H9 (cell line): ENCODE measurements around the gene MMP25. TPM values are rescaled to one million over a fixed set of nuclear protein-coding genes. Genes with fewer than 3 reads are reported as not detected.
A peak's percentile ranks its signal among the peaks of the same experiment; 100 is the strongest.

ENCODE experiments used
- DNase-seq: peaks from one replicate; pipeline ENCODE4 v3.0.0-alpha.2; 2017
- H2AFZ ChIP-seq: one replicate; pipeline ENCODE4 v1.6.1; 2013; ENCODE audit warnings: mild to moderate bottlenecking, low read length, control low read depth, moderate library complexity
- H2AK5ac ChIP-seq: 2 replicates; pipeline ENCODE4 v1.6.1; 2013; ENCODE audit warnings: low read length, control low read depth, mixed read lengths; ENCODE audit not compliant: insufficient read length
- H2BK120ac ChIP-seq: one replicate; pipeline ENCODE4 v1.6.1; 2013; ENCODE audit warnings: low read depth, mild to moderate bottlenecking, low read length, control low read depth, inconsistent platforms; ENCODE audit not compliant: poor library complexity, severe bottlenecking
- H2BK12ac ChIP-seq: 2 replicates; pipeline ENCODE4 v1.6.1; 2013; ENCODE audit warnings: low read length, control low read depth, mixed read lengths, low read depth; ENCODE audit not compliant: insufficient read length
- H2BK15ac ChIP-seq: 2 replicates; pipeline ENCODE4 v1.6.1; 2013; ENCODE audit warnings: low read depth, low read length, control low read depth
- H2BK20ac ChIP-seq: one replicate; pipeline ENCODE4 v1.6.1; 2013; ENCODE audit warnings: low read depth, mild to moderate bottlenecking, low read length, control low read depth, inconsistent platforms; ENCODE audit not compliant: poor library complexity, severe bottlenecking
- H2BK5ac ChIP-seq: 2 replicates; pipeline ENCODE4 v1.6.1; 2013; ENCODE audit warnings: low read length, control low read depth, mixed read lengths; ENCODE audit not compliant: insufficient read length
- H3K14ac ChIP-seq: 2 replicates; pipeline ENCODE4 v1.6.1; 2013; ENCODE audit warnings: low read length, control low read depth; ENCODE audit not compliant: insufficient read depth
- H3K18ac ChIP-seq: 2 replicates; pipeline ENCODE4 v1.6.1; 2013; ENCODE audit warnings: low read depth, mild to moderate bottlenecking, mixed read lengths, low read length, control low read depth; ENCODE audit not compliant: insufficient read length
- H3K23ac ChIP-seq: 2 replicates; pipeline ENCODE4 v1.6.1; 2013; ENCODE audit warnings: low read length, control low read depth, mixed read lengths, low read depth; ENCODE audit not compliant: insufficient read length
- H3K23me2 ChIP-seq: 2 replicates; pipeline ENCODE4 v1.6.1; 2013; ENCODE audit warnings: low read depth, mild to moderate bottlenecking, mixed read lengths, low read length, control low read depth; ENCODE audit not compliant: insufficient read length, poor library complexity, severe bottlenecking
- H3K27ac ChIP-seq: 2 replicates; pipeline ENCODE4 v1.5.1; 2013; ENCODE audit warnings: low read length, control low read depth, mixed read lengths, low read depth; ENCODE audit not compliant: insufficient read length
- H3K27me3 ChIP-seq: 2 replicates; pipeline ENCODE4 v1.6.1; 2013; ENCODE audit warnings: low read length, control low read depth, inconsistent platforms; ENCODE audit not compliant: insufficient read depth
- H3K4ac ChIP-seq: 2 replicates; pipeline ENCODE4 v1.6.1; 2013; ENCODE audit warnings: low read depth, mild to moderate bottlenecking, control low read depth, inconsistent platforms, low read length, moderate library complexity
- H3K4me1 ChIP-seq: 2 replicates; pipeline ENCODE4 v1.6.1; 2013; ENCODE audit warnings: low read length, control low read depth, inconsistent platforms; ENCODE audit not compliant: insufficient read depth
- H3K4me2 ChIP-seq: 2 replicates; pipeline ENCODE4 v1.6.1; 2013; ENCODE audit warnings: low read length, control low read depth, mixed read lengths; ENCODE audit not compliant: insufficient read length, insufficient read depth
- H3K56ac ChIP-seq: 2 replicates; pipeline ENCODE4 v1.6.1; 2013; ENCODE audit warnings: low read depth, mild to moderate bottlenecking, mixed read lengths, low read length, control low read depth; ENCODE audit not compliant: insufficient read length
- H3K79me1 ChIP-seq: 2 replicates; pipeline ENCODE4 v1.6.1; 2013; ENCODE audit warnings: low read depth, mild to moderate bottlenecking, moderate library complexity, low read length, control low read depth, inconsistent platforms; ENCODE audit not compliant: insufficient read depth, poor library complexity, severe bottlenecking
- H3K79me2 ChIP-seq: 2 replicates; pipeline ENCODE4 v1.6.1; 2013; ENCODE audit warnings: low read length, control low read depth, inconsistent platforms; ENCODE audit not compliant: insufficient read depth
- H3K9ac ChIP-seq: 2 replicates; pipeline ENCODE4 v1.6.1; 2013; ENCODE audit warnings: low read length, control low read depth, mixed read lengths; ENCODE audit not compliant: insufficient read length; ENCODE audit errors: extremely low read depth
- H3K9me3 ChIP-seq: one replicate; pipeline ENCODE4 v1.6.1; 2013; ENCODE audit warnings: low read depth, low read length, inconsistent platforms; ENCODE audit not compliant: control insufficient read depth
- H3T11ph ChIP-seq: one replicate; pipeline ENCODE4 v1.6.1; 2013; ENCODE audit warnings: mild to moderate bottlenecking, low read length, control low read depth, inconsistent platforms
- H4K20me1 ChIP-seq: one replicate; pipeline ENCODE4 v1.6.1; 2013; ENCODE audit not compliant: control insufficient read depth, insufficient read length, insufficient read depth
- H4K5ac ChIP-seq: 2 replicates; pipeline ENCODE4 v1.6.1; 2013; ENCODE audit warnings: low read depth, mild to moderate bottlenecking, mixed read lengths, low read length, control low read depth; ENCODE audit not compliant: insufficient read length
- H4K8ac ChIP-seq: replicated peaks from 2 replicates; pipeline ENCODE4 v1.6.1; 2013; ENCODE audit warnings: low read length, control low read depth, mixed read lengths, low read depth; ENCODE audit not compliant: insufficient read length
- H4K91ac ChIP-seq: 2 replicates; pipeline ENCODE4 v1.6.1; 2013; ENCODE audit warnings: low read depth, mild to moderate bottlenecking, moderate library complexity, mixed read lengths, low read length, control low read depth; ENCODE audit not compliant: insufficient read length
- H3K27ac Mint-ChIP-seq, 3 experiments: 2 replicates in 2 of 3; 3 replicates in 1 of 3; pipeline ENCODE4 v1.8.0; 2020 to 2021; ENCODE audit warnings: mixed read lengths in 3 of 3, mild to moderate bottlenecking in 1 of 3, moderate library complexity in 1 of 3
- H3K27me3 Mint-ChIP-seq: 2 replicates; pipeline ENCODE4 v1.8.0; 2021; ENCODE audit warnings: low read depth, mild to moderate bottlenecking, moderate library complexity, mixed read lengths
- H3K36me3 Mint-ChIP-seq, 3 experiments: 2 replicates in 2 of 3; 3 replicates in 1 of 3; pipeline ENCODE4 v1.8.0; 2020 to 2021; ENCODE audit warnings: low read depth in 3 of 3, mixed read lengths in 3 of 3; ENCODE audit not compliant: insufficient read depth in 1 of 3
- H3K4me1 Mint-ChIP-seq, 2 experiments: 2 replicates each; pipeline ENCODE4 v1.8.0; 2020; ENCODE audit warnings: mixed read lengths in 2 of 2
- H3K4me3 Mint-ChIP-seq, 2 experiments: 2 replicates in 1 of 2; 3 replicates in 1 of 2; pipeline ENCODE4 v1.8.0; 2020 to 2021; ENCODE audit warnings: mild to moderate bottlenecking in 2 of 2, mixed read lengths in 2 of 2, moderate library complexity in 1 of 2
- H3K9me3 Mint-ChIP-seq, 2 experiments: 2 replicates in 1 of 2; 3 replicates in 1 of 2; pipeline ENCODE4 v1.8.0; 2020; ENCODE audit warnings: mild to moderate bottlenecking in 2 of 2, mixed read lengths in 2 of 2, moderate library complexity in 1 of 2
- CTCF ChIP-seq: fragments of 200-600 bp; sonication (generic); conservative IDR thresholded peaks from 3 replicates; pipeline ENCODE4 v1.8.0; 2021; ENCODE audit warnings: antibody characterized with exemption, mild to moderate bottlenecking
- WGBS: extraction: QIAGEN DNeasy Blood & Tissue Kit; methylation state at CpG from one replicate; pipeline ENCODE4 v1.1.7; 2013; ENCODE audit warnings: missing lambda C conversion rate, low lambda C conversion rate, mixed read lengths; ENCODE audit not compliant: insufficient read length; ENCODE audit errors: extremely low coverage; 5-methylcytosine and 5-hydroxymethylcytosine counted together
- total RNA-seq: library from RNA; stranded (reverse); gene quantifications from 2 replicates; pipeline ENCODE4 v1.2.1, GENCODE V29; 2021

Gene MMP25
- total RNA-seq, 1 experiment from 2014 or later = 13.5 TPM

GRCh38 chr16:3035972-3036725 is 10.2 kb upstream of the MMP25 start:
- H4K8ac ChIP-seq = no peak overlapping the region
- peak overlapping the region; percentile 78 for H3K4me2 ChIP-seq
- Mint-ChIP-seq H3K9me3 (no peaks in the 10 kb centered on the region), H3K4me3 (peak overlapping the region; percentile 66 to 79), H3K4me1 (peaks cover 28 to 32% of the 10 kb centered on the region in 2 experiments), H3K36me3 (peaks cover 3 to 5% (median 3%) of the 10 kb centered on the region in 3 experiments; a peak in 4 of 7 replicates), H3K27ac (peak overlapping the region in 1 of 3 experiments; percentile 15; a peak in 1 of 7 replicates), H3K27me3 (peaks cover 42% of the 10 kb centered on the region)
- TF ChIP-seq CTCF = no peak
- no peak overlapping the region for H2BK15ac ChIP-seq
- H3K23ac ChIP-seq = no peak overlapping the region
- peak overlapping the region; percentile 10 for H3K9ac ChIP-seq
- H2BK20ac ChIP-seq = no peak overlapping the region
- H4K20me1 ChIP-seq = peaks cover 3% of the 10 kb centered on the region
- H3K18ac ChIP-seq = peak overlapping the region; percentile 31
- H3K9me3 ChIP-seq = no peaks in the 10 kb centered on the region
- no peaks in the 10 kb centered on the region; the same call in 1 of the 2 replicates for H3K4me1 ChIP-seq
- no peak overlapping the region for H2BK5ac ChIP-seq
- H3K27me3 ChIP-seq = no peaks in the 10 kb centered on the region
- no peak overlapping the region for H3K4ac ChIP-seq
- no peak overlapping the region for H2AK5ac ChIP-seq
- no peak overlapping the region for H4K5ac ChIP-seq
- no peak overlapping the region for H4K91ac ChIP-seq
- no peak overlapping the region for H3T11ph ChIP-seq
- H3K79me1 ChIP-seq = no peaks in the 10 kb centered on the region
- no peak overlapping the region for H2BK120ac ChIP-seq
- peak overlapping the region; percentile 77; the same call in 1 of the 2 replicates for H3K14ac ChIP-seq
- no peaks in the 10 kb centered on the region for H3K79me2 ChIP-seq
- no CpG with 5 or more reads among the region's 40 CpGs for WGBS
- H3K23me2 ChIP-seq = peaks cover 7% of the 10 kb centered on the region
- no peak overlapping the region for H2BK12ac ChIP-seq
- H3K27ac ChIP-seq = no peak overlapping the region
- no peak for DNase-seq
- no peak overlapping the region for H3K56ac ChIP-seq
- H2AFZ ChIP-seq = no peak overlapping the region
